Osteoblast (primary cell): ENCODE measurements around the gene SDF4. TPM values are rescaled to one million over a fixed set of nuclear protein-coding genes. Genes with fewer than 3 reads are reported as not detected.

Experiments used
- DNase-seq: peaks from one replicate; pipeline ENCODE4 v3.0.0; 2011; ENCODE audit warnings: low spot score, mixed read lengths; ENCODE audit not compliant: insufficient read length; ENCODE audit errors: missing footprints
- H2AFZ ChIP-seq: 2 replicates; pipeline ENCODE4 v1.6.0; 2011; ENCODE audit warnings: mild to moderate bottlenecking, low read length
- H3K27ac ChIP-seq: 2 replicates; pipeline ENCODE4 v1.5.1; 2011; ENCODE audit warnings: mild to moderate bottlenecking, low read depth, low read length, moderate library complexity
- H3K27me3 ChIP-seq: 2 replicates; pipeline ENCODE4 v1.6.0; 2012; ENCODE audit warnings: mild to moderate bottlenecking, control low read depth, inconsistent platforms, low read length, moderate library complexity; ENCODE audit not compliant: insufficient read depth
- H3K36me3 ChIP-seq: 2 replicates; pipeline ENCODE4 v1.5.1; 2011; ENCODE audit warnings: mild to moderate bottlenecking, low read length, control low read depth, moderate library complexity; ENCODE audit not compliant: insufficient read depth
- H3K4me1 ChIP-seq: 2 replicates; pipeline ENCODE4 v1.5.1; 2011; ENCODE audit warnings: mild to moderate bottlenecking, low read length, control low read depth, moderate library complexity; ENCODE audit not compliant: insufficient read depth
- H3K4me2 ChIP-seq: 2 replicates; pipeline ENCODE4 v1.6.0; 2011; ENCODE audit warnings: mild to moderate bottlenecking, low read length; ENCODE audit not compliant: insufficient read depth
- H3K4me3 ChIP-seq: fragments of 200-600 bp; sonication (generic); 3 replicates; pipeline ENCODE4 v1.5.1; 2012; ENCODE audit warnings: mild to moderate bottlenecking, low read length, inconsistent platforms; ENCODE audit not compliant: insufficient read depth
- H3K79me2 ChIP-seq: 2 replicates; pipeline ENCODE4 v1.6.0; 2012; ENCODE audit warnings: mild to moderate bottlenecking, low read length, control low read depth, inconsistent platforms; ENCODE audit not compliant: insufficient read depth
- H3K9me3 ChIP-seq: 2 replicates; pipeline ENCODE4 v1.5.1; 2011; ENCODE audit warnings: low read depth, low read length, control low read depth
- H4K20me1 ChIP-seq: 2 replicates; pipeline ENCODE4 v1.6.0; 2012; ENCODE audit warnings: mild to moderate bottlenecking, low read length, control low read depth; ENCODE audit not compliant: insufficient read depth
- total RNA-seq: library from RNA; depleted of rRNA; stranded (reverse); fragments of >200 nt; gene quantifications from 2 replicates; pipeline ENCODE4 v1.2.3, GENCODE V29; 2012
- TF ChIP-seq, protein P1 (sequence below): IDR thresholded peaks from 2 replicates; pipeline ENCODE4 v1.5.1; 2011; ENCODE audit warnings: mild to moderate bottlenecking, low read depth, low read length, moderate library complexity; ENCODE audit errors: extremely low read depth

SDF4 gene
- total RNA-seq, 1 donor: 151 TPM

GRCh38 chr1:1194723-1195122, 37.1 kb downstream of the SDF4 start:
- no peaks in the 10 kb centered on the region for H3K79me2 ChIP-seq
- H4K20me1 ChIP-seq: no peaks in the 10 kb centered on the region
- H3K4me3 ChIP-seq: no peak overlapping the region
- no peaks in the 10 kb centered on the region for H3K36me3 ChIP-seq
- H3K27ac ChIP-seq: no peak overlapping the region
- H2AFZ ChIP-seq: no peak overlapping the region
- no peaks in the 10 kb centered on the region for H3K27me3 ChIP-seq
- H3K4me1 ChIP-seq: no peaks in the 10 kb centered on the region
- TF ChIP-seq, protein P1, sequence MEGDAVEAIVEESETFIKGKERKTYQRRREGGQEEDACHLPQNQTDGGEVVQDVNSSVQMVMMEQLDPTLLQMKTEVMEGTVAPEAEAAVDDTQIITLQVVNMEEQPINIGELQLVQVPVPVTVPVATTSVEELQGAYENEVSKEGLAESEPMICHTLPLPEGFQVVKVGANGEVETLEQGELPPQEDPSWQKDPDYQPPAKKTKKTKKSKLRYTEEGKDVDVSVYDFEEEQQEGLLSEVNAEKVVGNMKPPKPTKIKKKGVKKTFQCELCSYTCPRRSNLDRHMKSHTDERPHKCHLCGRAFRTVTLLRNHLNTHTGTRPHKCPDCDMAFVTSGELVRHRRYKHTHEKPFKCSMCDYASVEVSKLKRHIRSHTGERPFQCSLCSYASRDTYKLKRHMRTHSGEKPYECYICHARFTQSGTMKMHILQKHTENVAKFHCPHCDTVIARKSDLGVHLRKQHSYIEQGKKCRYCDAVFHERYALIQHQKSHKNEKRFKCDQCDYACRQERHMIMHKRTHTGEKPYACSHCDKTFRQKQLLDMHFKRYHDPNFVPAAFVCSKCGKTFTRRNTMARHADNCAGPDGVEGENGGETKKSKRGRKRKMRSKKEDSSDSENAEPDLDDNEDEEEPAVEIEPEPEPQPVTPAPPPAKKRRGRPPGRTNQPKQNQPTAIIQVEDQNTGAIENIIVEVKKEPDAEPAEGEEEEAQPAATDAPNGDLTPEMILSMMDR: no peak
- DNase-seq: peak; percentile 42
- H3K4me2 ChIP-seq: no peak overlapping the region
- no peaks in the 10 kb centered on the region for H3K9me3 ChIP-seq

GRCh38 chr1:1191734-1192133, 40.1 kb downstream of the SDF4 start:
- no peak overlapping the region for H3K27ac ChIP-seq
- H3K4me2 ChIP-seq: no peak overlapping the region
- no peaks in the 10 kb centered on the region for H3K4me1 ChIP-seq
- H3K36me3 ChIP-seq: no peaks in the 10 kb centered on the region
- H2AFZ ChIP-seq: no peak overlapping the region
- TF ChIP-seq, protein P1: no peak
- no peak overlapping the region for H3K4me3 ChIP-seq
- no peak for DNase-seq
- no peaks in the 10 kb centered on the region for H4K20me1 ChIP-seq
- H3K27me3 ChIP-seq: peaks cover 10% of the 10 kb centered on the region
- no peaks in the 10 kb centered on the region for H3K79me2 ChIP-seq
- H3K9me3 ChIP-seq: no peaks in the 10 kb centered on the region

DNA sequence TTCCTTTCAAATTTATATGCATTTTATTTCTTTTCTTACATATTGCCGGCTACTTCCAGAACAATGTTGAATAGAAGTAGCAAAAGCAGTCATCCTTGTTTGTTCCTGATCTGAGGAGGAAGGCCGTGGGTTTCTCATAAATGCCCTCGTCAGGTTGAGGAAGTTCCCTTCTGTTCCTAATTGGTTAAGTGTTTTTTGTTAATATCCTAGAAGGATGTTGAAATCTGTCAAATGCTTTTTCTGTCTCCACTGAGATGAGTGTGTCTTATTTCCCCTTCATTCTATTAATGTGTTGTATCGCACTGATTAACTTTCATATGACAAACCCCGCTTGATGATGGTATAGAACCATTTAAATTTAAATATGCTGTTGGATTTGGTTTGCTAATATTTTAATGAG, 42.7 kb downstream of the SDF4 start:
- no peak overlapping the region for H3K4me2 ChIP-seq
- H3K4me1 ChIP-seq: no peaks in the 10 kb centered on the region
- H3K4me3 ChIP-seq: no peak overlapping the region
- H3K27ac ChIP-seq: no peak overlapping the region
- TF ChIP-seq, protein P1: no peak
- H3K27me3 ChIP-seq: peaks cover 10% of the 10 kb centered on the region
- no peaks in the 10 kb centered on the region for H3K79me2 ChIP-seq
- H2AFZ ChIP-seq: no peak overlapping the region
- H4K20me1 ChIP-seq: no peaks in the 10 kb centered on the region
- H3K36me3 ChIP-seq: no peaks in the 10 kb centered on the region
- DNase-seq: peak; percentile 58
- H3K9me3 ChIP-seq: no peaks in the 10 kb centered on the region

DNA sequence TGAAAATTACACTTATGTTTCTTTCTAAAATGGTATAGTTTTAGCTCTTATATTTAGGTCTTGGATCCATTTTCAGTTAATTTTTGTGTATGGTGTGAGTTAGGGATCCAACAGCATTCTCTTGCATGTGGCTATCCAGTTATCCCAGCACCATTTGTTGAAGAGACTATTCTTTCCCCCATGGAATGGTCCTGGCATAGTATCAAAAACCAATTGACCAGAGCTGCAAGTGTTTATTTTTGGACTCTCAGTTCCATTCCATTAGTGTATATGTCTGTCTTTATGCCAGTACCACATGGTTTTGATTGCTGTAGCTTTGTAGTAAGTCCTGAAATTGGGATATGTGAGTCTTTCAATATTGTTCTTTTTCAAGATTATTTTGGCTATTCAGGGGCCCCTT, 43.9 kb downstream of the SDF4 start:
- no peak overlapping the region for H3K4me3 ChIP-seq
- TF ChIP-seq, protein P1: no peak
- DNase-seq: peak; percentile 86
- no peak overlapping the region for H3K4me2 ChIP-seq
- H2AFZ ChIP-seq: no peak overlapping the region
- no peaks in the 10 kb centered on the region for H3K79me2 ChIP-seq
- H3K27me3 ChIP-seq: peaks cover 10% of the 10 kb centered on the region
- no peaks in the 10 kb centered on the region for H3K9me3 ChIP-seq
- H3K4me1 ChIP-seq: no peaks in the 10 kb centered on the region
- no peak overlapping the region for H3K27ac ChIP-seq
- H4K20me1 ChIP-seq: no peaks in the 10 kb centered on the region
- no peaks in the 10 kb centered on the region for H3K36me3 ChIP-seq
